Body of pancreas (tissue), 4 donors: ENCODE results near the gene NLRP1.

Source experiments
- POLR2A ChIP-seq, 3 donors: fragments of 450-650 bp; IDR thresholded peaks; one replicate each; pipeline ENCODE4 v1.6.1; 2016; ENCODE audit warnings: antibody characterized with exemption in 3 of 3, mild to moderate bottlenecking in 2 of 3
- TF ChIP-seq, protein P1 (sequence below), 7 experiments: fragments of 450-650 bp in 4 of 7; fragments of 200-600 bp in 3 of 7; sonication (generic) in 3 of 7; IDR thresholded peaks; one replicate each; pipeline ENCODE4 v1.5.1; 2016 to 2019; ENCODE audit warnings: antibody characterized with exemption in 7 of 7

DNA sequence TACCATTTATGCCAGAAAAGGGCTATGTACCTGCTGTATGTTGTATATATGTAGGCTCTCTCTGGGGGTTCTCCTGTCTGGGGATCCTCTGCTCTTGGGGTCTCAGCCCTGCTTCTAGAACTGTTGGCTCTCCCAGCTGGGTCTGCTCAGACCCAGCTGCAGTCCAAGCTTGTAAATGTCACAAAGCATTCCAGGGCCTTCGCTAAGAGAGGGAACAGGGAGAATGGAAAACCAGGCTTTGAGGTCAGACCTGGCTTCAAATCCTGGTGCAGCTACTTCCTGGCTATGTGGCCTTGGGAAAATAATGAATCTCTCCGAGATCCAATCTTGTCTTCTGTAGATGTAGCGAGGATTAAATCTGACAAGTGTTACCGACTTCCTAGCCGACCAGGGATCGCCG, 44.0 kb downstream of the NLRP1 start:
- TF ChIP-seq, protein P1, sequence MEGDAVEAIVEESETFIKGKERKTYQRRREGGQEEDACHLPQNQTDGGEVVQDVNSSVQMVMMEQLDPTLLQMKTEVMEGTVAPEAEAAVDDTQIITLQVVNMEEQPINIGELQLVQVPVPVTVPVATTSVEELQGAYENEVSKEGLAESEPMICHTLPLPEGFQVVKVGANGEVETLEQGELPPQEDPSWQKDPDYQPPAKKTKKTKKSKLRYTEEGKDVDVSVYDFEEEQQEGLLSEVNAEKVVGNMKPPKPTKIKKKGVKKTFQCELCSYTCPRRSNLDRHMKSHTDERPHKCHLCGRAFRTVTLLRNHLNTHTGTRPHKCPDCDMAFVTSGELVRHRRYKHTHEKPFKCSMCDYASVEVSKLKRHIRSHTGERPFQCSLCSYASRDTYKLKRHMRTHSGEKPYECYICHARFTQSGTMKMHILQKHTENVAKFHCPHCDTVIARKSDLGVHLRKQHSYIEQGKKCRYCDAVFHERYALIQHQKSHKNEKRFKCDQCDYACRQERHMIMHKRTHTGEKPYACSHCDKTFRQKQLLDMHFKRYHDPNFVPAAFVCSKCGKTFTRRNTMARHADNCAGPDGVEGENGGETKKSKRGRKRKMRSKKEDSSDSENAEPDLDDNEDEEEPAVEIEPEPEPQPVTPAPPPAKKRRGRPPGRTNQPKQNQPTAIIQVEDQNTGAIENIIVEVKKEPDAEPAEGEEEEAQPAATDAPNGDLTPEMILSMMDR (IDR thresholded peaks at IDR 0.05): no peak
- TF ChIP-seq POLR2A (IDR thresholded peaks at IDR 0.05): no peak
